NB4 (cell line): ENCODE measurements around the gene ATN1.
"Not testable (repeated sequence)": the region's sequence is repeated elsewhere in the genome, so short reads cannot be mapped to it uniquely, and the experiment has no call there.

ENCODE experiments used
- CTCF ChIP-seq: IDR thresholded peaks from one replicate; pipeline ENCODE4 v1.5.1; 2012; ENCODE audit warnings: low read depth, low read length
- MAX ChIP-seq: IDR thresholded peaks from 2 replicates; pipeline ENCODE4 v1.6.1; 2011; ENCODE audit warnings: low read depth, low read length
- MYC ChIP-seq: IDR thresholded peaks from 2 replicates; pipeline ENCODE4 v1.6.1; 2011; ENCODE audit warnings: low read depth, low read length
- POLR2A ChIP-seq: IDR thresholded peaks from 2 replicates; pipeline ENCODE4 v1.6.1; 2011; ENCODE audit warnings: mild to moderate bottlenecking; ENCODE audit not compliant: insufficient read length; ENCODE audit errors: extremely low read depth

- TF ChIP-seq CTCF, MAX, MYC, POLR2A: not testable (repeated sequence)
Measured at GRCh38 chr12:6879824-6880223, 47.9 kb upstream of the ATN1 start.
